Keratinocyte (primary cell): ENCODE results near the gene STKLD1. TPM values are rescaled to one million over a fixed set of nuclear protein-coding genes. Genes with fewer than 3 reads are reported as not detected.
A peak's percentile ranks its signal among the peaks of the same experiment; 100 is the strongest.

Experiments used
- DNase-seq: peaks from one replicate; pipeline ENCODE4 v3.0.0-alpha.2; 2011; ENCODE audit warnings: low read depth, missing footprints, low spot score
- FAIRE-seq: peaks from 2 replicates; lab custom pipeline; 2011; peaks lifted over from hg19 to GRCh38; lab: Jason Lieb, UNC
- H2AFZ ChIP-seq: 2 replicates; pipeline ENCODE4 v1.6.0; 2012; ENCODE audit warnings: low read length, control low read depth, inconsistent platforms; ENCODE audit not compliant: control insufficient read depth
- H3K27ac ChIP-seq: 2 replicates; pipeline ENCODE4 v1.5.1; 2011; ENCODE audit warnings: low read length; ENCODE audit not compliant: control insufficient read depth, insufficient read depth
- H3K27me3 ChIP-seq: 3 replicates; pipeline ENCODE4 v1.6.0; 2011; ENCODE audit warnings: low read length; ENCODE audit not compliant: control insufficient read depth, insufficient read depth; ENCODE audit errors: extremely low read depth
- H3K36me3 ChIP-seq, 2 experiments: 2 replicates in 1 of 2; 3 replicates in 1 of 2; pipeline ENCODE4 v1.5.1; 2011; ENCODE audit warnings: low read length in 2 of 2, mild to moderate bottlenecking in 1 of 2; ENCODE audit not compliant: control insufficient read depth in 2 of 2, insufficient read depth in 2 of 2; ENCODE audit errors: extremely low read depth in 1 of 2
- H3K4me1 ChIP-seq: 3 replicates; pipeline ENCODE4 v1.5.1; 2011; ENCODE audit warnings: low read length; ENCODE audit not compliant: control insufficient read depth, insufficient read depth; ENCODE audit errors: extremely low read depth
- H3K4me2 ChIP-seq: 3 replicates; pipeline ENCODE4 v1.6.0; 2011; ENCODE audit warnings: low read depth, low read length; ENCODE audit not compliant: control insufficient read depth, insufficient read depth; ENCODE audit errors: extremely low read depth
- H3K4me3 ChIP-seq, 3 experiments: fragments of 200-600 bp in 1 of 3; sonication (generic) in 1 of 3; 2 replicates in 2 of 3; 3 replicates in 1 of 3; pipeline ENCODE4 v1.5.1; 2011 to 2016; ENCODE audit warnings: low read length in 3 of 3, mild to moderate bottlenecking in 3 of 3, control low read depth in 2 of 3, inconsistent platforms in 1 of 3, low read depth in 1 of 3, mixed read lengths in 1 of 3, mixed run types in 1 of 3, moderate library complexity in 1 of 3; ENCODE audit not compliant: control insufficient read depth in 2 of 3, insufficient read depth in 2 of 3; ENCODE audit errors: extremely low read depth in 1 of 3
- H3K79me2 ChIP-seq: 2 replicates; pipeline ENCODE4 v1.6.0; 2012; ENCODE audit warnings: low read length; ENCODE audit not compliant: control insufficient read depth, insufficient read depth
- H3K9ac ChIP-seq: 3 replicates; pipeline ENCODE4 v1.6.0; 2011; ENCODE audit warnings: low read length; ENCODE audit not compliant: control insufficient read depth, insufficient read depth; ENCODE audit errors: extremely low read depth
- H3K9me1 ChIP-seq: 3 replicates; pipeline ENCODE4 v1.6.0; 2011; ENCODE audit warnings: low read length; ENCODE audit not compliant: control insufficient read depth, insufficient read depth; ENCODE audit errors: extremely low read depth
- H3K9me3 ChIP-seq: 2 replicates; pipeline ENCODE4 v1.5.1; 2012; ENCODE audit warnings: low read depth, low read length; ENCODE audit not compliant: control insufficient read depth
- H4K20me1 ChIP-seq: 3 replicates; pipeline ENCODE4 v1.6.0; 2011; ENCODE audit warnings: low read length; ENCODE audit not compliant: control insufficient read depth, insufficient read depth; ENCODE audit errors: extremely low read depth
- CTCF ChIP-seq, 3 experiments: IDR thresholded peaks in 1 of 3; conservative IDR thresholded peaks in 1 of 3; optimal IDR thresholded peaks in 1 of 3; 2 replicates in 2 of 3; 3 replicates in 1 of 3; pipeline versions ENCODE3 to v1.5.1; 2011; ENCODE audit warnings: low read length in 3 of 3, mild to moderate bottlenecking in 3 of 3, moderate library complexity in 2 of 3, control low read depth in 1 of 3, inconsistent platforms in 1 of 3; ENCODE audit not compliant: insufficient read depth in 2 of 3; ENCODE audit errors: extremely low read depth in 1 of 3
- EZH2 ChIP-seq: IDR thresholded peaks from one replicate; pipeline ENCODE4 v1.6.1; 2012; ENCODE audit warnings: inconsistent platforms, mild to moderate bottlenecking, low read length, moderate library complexity
- dilution Hi-C: fragments of 300-500 bp; cut with MboI; formaldehyde crosslinking; loops from one replicate; pipeline ENCODE4 v1.7.0; 2020; ENCODE audit warnings: low sequenced_read_pairs; ENCODE audit not compliant: extremely low pct_ligation_motif_present
- polyA plus RNA-seq, 5 experiments: library from polyadenylated mRNA; depleted of rRNA in 3 of 5; stranded (reverse) in 3 of 5; stranded (forward) in 1 of 5; unstranded in 1 of 5; fragments of >200 nt; gene quantifications; 1 replicate in 1 of 5; 2 replicates in 3 of 5; 3 replicates in 1 of 5; pipeline versions ENCODE4 v1.2.1 to v1.2.3, GENCODE V29; 2011 to 2012; ENCODE audit warnings: missing spikeins in 2 of 5, low read depth in 1 of 5, low replicate concordance in 1 of 5

STKLD1 gene
- polyA plus RNA-seq, 1 donor (not counting 4 experiments of a cell fraction or from before 2014, with no cell fraction given): 0.77 TPM

GRCh38 chr9:133355881-133356357, 20.2 kb upstream of the STKLD1 start:
- Histone ChIP-seq H3K9ac (peak overlapping the region; percentile 80), H2AFZ (no peak overlapping the region), H3K4me3 (peak overlapping the region; percentile 79 to 87 (median 83)), H3K36me3 (peaks cover 28 to 29% of the 10 kb centered on the region in 2 experiments), H4K20me1 (peaks cover 9% of the 10 kb centered on the region), H3K4me1 (peaks cover 19% of the 10 kb centered on the region), H3K4me2 (peak overlapping the region; percentile 68), H3K27ac (peak overlapping the region; percentile 49), H3K9me1 (no peaks in the 10 kb centered on the region), H3K27me3 (no peaks in the 10 kb centered on the region), H3K79me2 (peaks cover 33% of the 10 kb centered on the region), H3K9me3 (no peaks in the 10 kb centered on the region)
- dilution Hi-C loops: no loop called here
- TF ChIP-seq EZH2 (no peak), CTCF (optimal IDR thresholded peaks at IDR 0.05 in 1 of 3, IDR thresholded peaks at IDR 0.05 in 1 of 3, conservative IDR thresholded peaks at IDR 0.05 in 1 of 3; ENCODE audit: extremely low read depth in 1 of 3, insufficient read depth in 2 of 3, low read length in 3 of 3) (no peak)
- no peak for FAIRE-seq
- no peak for DNase-seq

GRCh38 chr9:133356391-133357091, 19.6 kb upstream of the STKLD1 start, which contains the start of the genes SURF1 and SURF2:
TSS of gene SURF1 (minus strand) at chr9:133356487. CDS start at chr9:133356453, 34 bp downstream.
TSS of gene SURF2 (plus strand) at chr9:133356550. CDS start at chr9:133356593, 43 bp downstream.
- FAIRE-seq: no peak
- Histone ChIP-seq H3K79me2 (peaks cover 33% of the 10 kb centered on the region), H2AFZ (peak within 1 kb of the TSS; percentile 32), H3K9ac (peak within 1 kb of the TSS; percentile 80), H3K9me1 (no peaks in the 10 kb centered on the region), H4K20me1 (peaks cover 9% of the 10 kb centered on the region), H3K27me3 (no peaks in the 10 kb centered on the region), H3K4me3 (peak within 1 kb of the TSS; percentile 79 to 87 (median 83)), H3K4me2 (peak within 1 kb of the TSS; percentile 90), H3K27ac (peak within 1 kb of the TSS; percentile 49), H3K4me1 (peaks cover 19% of the 10 kb centered on the region), H3K36me3 (peaks cover 28 to 30% of the 10 kb centered on the region in 2 experiments), H3K9me3 (no peaks in the 10 kb centered on the region)
- no peak for DNase-seq
- TF ChIP-seq CTCF (optimal IDR thresholded peaks at IDR 0.05 in 1 of 3, IDR thresholded peaks at IDR 0.05 in 1 of 3, conservative IDR thresholded peaks at IDR 0.05 in 1 of 3; ENCODE audit: extremely low read depth in 1 of 3, insufficient read depth in 2 of 3, low read length in 3 of 3): peak in 1 of 3 experiments; percentile 14
- TF ChIP-seq EZH2: no peak
- dilution Hi-C loops: no loop called here
